Activated T-cell treated with anti-CD3 and anti-CD28 coated beads for 4 hours (primary cell): Measurements from ENCODE around the gene KCNK4.
A peak's percentile ranks its signal among the peaks of the same experiment; 100 is the strongest.
"Not testable (repeated sequence)": the region's sequence is repeated elsewhere in the genome, so short reads cannot be mapped to it uniquely, and the experiment has no call there.

Experiments
- DNase-seq: peaks from one replicate; pipeline ENCODE4 v3.0.0-alpha.2; 2020

The KCNK4 gene

DNA sequence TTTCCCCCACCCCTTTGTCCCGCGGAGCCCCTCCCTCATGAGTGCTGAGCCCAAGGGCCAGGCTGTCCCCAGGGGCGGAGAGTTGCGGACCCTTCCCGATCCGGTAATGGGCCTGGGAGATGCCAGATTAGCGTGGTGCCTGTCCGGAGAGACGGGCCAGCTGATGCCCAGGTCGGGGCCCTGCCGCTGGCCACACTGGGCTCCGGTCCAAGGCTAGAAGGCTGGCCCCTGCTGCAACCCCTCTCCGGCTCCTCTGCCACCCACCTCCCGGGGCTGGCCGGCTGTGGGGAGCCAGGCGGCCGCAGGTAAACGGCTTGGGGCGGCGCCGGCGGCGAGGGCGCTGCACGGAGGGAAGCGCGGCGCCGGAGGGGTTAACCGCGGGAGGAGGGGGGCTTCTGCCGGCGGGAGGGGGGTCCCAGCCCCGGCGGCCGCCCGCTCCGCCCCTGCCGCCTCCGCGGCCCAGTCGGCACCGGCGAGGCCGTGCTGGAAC lies at the start of gene KCNK4:
KCNK4 (plus strand) TSS at position 41 of the 490 bp plus-strand sequence. CDS start 1,717 bp downstream, outside the sequence.
- no peak for DNase-seq

DNA sequence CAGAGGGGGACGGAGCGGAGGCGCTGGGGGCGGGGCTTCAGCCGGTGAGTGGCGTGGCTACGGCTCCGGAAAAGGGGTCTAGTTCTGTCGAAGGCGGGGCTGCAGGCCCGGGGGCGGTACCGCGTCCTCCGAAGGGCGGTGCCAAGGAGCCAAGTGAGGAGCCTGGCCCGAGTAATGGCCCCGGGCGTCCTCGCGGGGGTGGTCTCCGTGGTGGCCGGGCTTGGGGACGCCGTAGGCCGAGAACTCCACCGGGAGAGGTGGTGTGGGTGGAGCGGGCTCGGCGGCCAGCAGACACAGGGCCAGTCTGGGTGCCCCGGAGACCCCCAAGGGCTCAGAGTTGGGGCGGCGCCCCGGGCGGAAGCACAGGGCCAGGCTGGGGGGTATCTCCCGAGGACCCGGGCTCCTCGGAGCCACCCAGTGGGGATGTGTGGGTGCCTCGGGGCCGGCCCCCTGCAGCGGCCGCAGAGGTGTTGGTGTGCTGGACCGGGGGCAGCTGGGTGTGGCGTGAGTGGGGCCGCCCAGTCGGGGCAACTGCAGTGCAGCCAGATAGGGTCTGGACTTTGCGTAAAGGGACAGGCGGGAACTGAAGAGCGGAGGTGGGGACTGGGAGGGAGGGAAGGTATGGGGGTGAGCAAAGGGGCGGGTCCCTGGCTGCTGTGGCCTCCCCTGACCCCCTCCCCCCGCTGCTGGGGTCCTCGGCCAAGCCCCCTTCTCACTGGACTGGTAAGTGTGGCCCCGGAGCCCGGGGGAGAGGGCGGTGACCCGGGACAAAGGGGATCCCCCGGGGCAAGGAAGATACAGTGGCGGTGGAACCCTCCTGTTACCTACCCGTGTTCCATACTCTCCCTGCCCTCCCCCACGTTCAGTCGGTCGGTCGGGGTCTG lies 49.4 kb upstream of the KCNK4 start:
- DNase-seq: no peak

DNA sequence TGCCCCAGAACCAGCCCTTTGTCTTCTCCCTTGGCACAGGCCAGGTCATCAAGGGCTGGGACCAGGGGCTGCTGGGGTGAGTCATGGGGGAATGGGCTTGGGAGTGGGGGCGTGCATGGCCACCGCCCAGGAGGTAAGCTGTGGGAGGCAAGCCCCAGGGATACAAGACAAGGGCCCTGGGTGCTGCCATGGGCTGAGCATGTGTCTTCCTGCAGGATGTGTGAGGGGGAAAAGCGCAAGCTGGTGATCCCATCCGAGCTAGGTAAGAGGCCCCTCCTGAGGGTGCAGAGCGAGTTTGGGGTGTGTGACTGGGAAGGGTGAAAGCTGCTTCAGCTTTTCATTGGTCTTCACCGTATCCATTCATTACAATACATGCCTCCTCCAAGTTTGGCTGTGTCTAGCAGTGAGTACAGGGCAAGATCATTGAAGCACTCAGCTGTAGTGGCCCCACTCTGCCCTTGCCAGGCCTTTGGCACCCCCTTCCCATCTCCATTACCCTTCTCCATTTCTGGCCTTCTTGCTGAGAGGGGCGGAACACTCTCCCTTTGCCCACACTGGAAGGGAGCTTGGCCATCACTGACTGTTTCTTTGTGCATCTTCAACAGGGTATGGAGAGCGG lies 47.8 kb upstream of the KCNK4 start:
- DNase-seq: no peak

DNA sequence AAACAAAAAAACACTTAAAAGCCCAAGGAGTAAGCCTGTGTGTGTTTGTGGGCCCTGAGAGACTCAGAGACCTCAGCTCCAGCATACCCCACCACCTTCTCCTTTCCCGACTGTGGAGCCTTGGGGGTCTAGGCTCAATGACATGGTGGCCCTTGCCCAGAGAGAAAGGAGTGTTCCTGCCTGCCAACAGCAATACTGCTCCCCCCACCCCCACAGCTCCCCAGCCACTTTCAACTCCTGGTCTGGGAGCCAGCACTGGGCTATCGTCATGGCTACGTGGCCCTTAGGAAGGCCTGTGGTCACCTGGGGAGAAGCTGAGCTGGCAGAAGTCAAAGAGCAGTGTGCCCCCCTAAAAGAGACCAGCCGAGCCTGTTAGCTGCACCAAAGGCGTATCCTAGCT lies 47.0 kb upstream of the KCNK4 start:
- no peak for DNase-seq

DNA sequence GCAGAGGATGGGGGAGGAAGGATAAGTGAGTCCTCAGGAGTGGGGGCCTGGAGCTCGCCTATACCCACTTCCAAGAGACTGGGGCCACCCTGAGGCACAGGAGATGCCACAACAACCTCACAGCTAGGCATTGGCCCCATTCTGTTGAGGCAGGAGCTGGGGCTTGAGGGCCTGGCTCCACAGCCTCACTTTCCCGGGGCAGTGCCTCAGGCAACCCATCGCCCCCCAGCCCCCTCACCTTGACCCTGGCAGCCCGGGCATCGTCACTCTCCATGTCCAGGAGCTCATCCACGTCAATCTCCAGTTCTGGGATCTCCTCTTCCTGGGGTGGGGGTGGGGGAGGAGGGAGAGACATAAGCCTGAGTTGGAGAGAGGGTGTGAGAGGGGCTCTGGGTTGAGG lies 46.1 kb upstream of the KCNK4 start:
- no peak for DNase-seq

DNA sequence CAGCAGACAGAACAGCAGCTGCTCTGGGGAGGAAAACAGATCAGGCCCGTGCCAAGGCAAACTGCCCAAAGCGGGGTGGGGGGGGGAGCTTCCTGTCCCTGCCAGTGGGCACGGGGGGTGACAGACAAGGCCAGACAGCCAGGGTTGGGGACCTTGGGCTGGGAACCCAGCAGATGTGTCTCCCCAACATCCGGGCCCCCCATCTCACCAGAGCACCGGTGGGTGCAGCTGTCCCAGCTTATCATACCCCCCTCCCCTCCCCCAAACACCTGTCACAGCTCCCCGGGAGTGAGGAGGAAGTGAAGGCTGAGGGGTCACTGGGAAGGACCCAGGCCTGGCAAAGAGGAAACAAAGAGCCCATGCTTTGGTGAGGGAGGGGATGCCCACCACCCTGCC lies 45.7 kb upstream of the KCNK4 start:
- DNase-seq: no peak

DNA sequence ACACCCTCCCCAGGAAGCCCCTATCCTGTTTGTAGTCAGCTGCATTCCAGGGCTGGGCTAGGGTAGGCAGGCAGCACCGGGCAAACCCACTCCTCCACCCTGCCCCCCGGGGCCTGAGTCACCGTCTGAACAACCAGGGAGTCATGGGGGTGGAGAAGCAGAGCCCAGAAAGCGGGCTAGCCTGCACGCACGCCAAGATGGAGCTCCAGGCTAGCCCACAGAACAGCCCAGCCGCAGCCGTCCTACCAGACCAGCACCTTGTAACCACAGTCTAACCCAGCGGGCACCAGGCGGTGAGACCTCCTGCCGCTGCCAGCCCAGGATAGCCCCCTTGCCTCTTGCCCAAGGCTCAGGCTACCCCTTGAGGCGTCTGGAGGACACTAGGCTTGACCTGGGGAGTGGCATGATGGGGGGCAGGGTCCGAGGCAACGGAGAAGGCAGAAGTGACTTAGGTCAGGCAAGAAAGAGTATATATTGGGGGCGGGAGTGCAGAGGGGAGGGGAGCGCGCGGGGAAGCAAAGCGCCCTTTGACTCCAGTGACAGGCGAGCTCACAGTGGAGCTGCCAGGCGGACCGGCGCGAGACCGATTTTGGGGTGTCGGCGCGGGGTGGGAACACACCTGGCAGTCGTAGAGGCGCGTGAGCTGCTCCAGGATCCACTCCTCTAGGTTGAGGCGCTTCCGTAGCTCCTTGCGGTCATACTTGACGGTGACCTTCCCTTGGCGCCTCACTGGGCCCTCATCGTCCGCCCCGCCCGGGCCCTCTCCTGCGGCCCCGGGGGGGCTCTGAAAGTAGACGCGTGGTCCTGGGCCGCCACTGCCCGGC lies 45.1 kb upstream of the KCNK4 start:
- DNase-seq: peak; percentile 82

DNA sequence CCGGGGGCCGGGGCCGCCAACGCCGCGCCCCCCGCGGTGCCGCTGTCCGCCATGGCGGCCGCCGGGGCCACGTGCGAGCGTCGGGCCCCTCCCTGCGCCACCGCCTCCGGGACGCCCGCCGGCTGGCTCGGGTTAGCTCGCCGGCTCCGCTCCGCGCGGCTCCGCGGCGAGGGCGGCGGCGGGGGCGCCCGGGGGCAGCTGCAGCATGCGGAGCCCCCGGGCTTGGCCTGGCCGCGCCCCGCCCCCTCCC lies 44.6 kb upstream of the KCNK4 start:
- not testable (repeated sequence) for DNase-seq

DNA sequence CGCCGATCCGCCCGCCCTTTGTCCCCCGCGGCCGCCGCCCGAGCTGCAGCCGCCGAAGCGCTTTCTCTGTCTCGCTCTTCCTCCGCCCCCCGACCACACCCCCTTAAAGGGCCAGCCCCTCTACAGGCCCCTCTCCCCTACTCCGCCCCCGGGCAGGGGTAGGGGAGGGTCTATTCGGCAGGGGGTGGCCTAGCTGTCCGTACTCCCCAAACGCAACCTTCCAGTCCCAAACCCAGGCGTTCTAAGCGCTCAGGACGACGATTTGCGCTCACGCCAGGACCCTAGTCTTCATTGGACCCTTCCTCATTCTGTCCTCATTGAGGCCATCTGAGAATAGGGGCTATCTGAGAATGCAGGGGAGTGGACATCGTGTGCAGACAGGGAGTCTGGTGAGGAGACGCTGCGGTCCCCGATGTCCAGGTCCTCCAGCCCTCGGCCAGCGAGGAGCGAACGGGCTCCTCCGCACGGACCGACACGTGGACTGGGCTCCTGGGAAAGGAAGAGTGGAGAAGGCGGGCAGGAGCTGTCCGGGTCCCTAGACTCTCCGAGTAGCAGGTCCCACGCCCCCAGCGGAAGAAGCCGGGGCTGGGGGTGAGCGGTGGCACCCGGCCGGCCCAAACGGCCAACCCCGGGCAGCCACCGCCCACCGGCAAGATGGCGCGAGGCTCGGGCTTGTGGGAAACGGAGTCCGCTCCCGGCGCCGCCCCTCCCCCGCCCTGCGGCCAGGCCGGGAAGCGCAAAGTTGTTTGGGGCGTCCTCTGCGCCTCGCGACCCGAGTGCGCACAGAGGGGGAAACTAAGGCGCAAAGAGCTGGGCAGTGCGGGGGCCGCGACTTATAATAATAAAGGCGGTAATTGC lies 44.0 kb upstream of the KCNK4 start, which contains the start of gene PPP1R14B:
PPP1R14B (minus strand) TSS at position 73 of the 858 bp plus-strand sequence. CDS start 270 bp downstream, outside the sequence.
- peak; percentile 71 for DNase-seq

DNA sequence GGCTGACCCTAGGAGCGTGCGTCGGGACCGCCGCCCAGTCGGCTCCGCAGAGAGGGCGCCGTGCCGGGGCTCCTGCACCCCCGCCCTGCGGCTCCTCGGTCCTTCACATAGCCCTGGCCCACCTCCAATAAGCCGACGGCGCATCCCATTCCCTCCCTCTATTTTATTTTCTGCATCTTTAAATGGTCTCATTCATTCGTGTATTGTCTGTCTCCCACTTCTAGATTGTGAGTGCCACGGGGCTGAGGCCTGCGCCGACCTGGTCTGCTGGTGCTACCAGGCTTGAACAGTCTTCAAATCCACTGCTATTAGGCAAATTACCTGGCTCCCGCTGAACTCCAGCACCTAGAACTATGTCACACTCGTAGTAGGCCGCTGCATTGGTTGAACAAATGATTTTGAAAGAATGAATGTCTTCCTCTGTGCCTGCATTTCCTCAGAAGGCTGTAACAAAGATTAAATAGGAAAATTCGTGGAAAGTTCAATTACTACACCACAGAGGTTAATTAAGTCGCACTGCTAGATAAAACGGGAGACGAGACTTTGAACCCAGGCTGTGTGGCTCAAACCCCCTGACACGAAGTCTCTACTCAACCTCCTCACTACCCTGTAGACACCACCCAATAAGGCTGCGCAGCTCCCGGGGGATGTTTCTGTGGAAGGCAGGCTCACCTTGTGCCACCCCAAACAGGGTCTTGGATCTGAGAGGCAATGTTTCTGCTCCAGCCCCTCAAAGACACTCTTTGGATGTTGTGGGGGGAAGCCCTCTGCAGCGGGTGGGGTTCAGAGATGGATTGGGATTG lies 43.2 kb upstream of the KCNK4 start:
- DNase-seq: no peak

DNA sequence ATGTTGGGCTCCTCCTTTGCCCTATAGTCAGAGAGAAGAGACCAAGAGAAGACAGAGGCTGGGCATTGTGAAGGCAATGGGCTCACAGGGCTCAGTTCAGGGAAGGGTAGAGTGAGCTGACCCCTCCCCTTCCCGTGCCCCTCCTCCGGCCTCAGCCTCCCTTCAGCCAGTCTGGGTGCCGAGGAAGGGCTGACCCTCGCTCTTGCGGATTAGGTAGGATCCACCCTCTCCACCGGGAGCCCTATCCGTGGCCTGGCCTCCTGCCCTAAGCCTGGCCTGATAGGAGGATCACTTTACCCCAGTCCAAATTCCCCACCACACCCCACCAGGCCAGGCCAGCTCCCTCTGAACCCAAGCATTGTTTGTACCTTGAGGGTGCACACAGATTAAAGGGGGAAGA lies 42.5 kb upstream of the KCNK4 start:
- no peak for DNase-seq

DNA sequence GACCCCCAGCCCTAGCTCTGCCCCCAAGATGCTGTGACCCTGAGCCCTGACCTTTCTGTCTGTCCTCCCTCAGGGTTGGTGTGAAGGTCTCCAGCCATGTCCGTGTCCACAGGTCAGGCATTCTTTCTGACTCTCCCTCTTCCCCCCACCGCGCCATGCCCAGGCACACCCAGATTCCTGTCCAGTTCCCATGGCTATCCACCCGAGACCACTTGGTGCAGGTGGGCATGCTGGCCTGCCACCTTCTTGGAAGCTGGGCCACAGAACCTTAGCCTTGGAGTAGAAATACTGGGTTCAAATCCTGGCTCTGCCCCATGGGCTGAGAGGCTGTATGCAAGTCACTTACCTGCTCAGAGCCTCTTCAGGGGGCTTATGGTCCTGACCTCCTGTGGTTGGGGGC lies 42.1 kb upstream of the KCNK4 start:
- DNase-seq: no peak

DNA sequence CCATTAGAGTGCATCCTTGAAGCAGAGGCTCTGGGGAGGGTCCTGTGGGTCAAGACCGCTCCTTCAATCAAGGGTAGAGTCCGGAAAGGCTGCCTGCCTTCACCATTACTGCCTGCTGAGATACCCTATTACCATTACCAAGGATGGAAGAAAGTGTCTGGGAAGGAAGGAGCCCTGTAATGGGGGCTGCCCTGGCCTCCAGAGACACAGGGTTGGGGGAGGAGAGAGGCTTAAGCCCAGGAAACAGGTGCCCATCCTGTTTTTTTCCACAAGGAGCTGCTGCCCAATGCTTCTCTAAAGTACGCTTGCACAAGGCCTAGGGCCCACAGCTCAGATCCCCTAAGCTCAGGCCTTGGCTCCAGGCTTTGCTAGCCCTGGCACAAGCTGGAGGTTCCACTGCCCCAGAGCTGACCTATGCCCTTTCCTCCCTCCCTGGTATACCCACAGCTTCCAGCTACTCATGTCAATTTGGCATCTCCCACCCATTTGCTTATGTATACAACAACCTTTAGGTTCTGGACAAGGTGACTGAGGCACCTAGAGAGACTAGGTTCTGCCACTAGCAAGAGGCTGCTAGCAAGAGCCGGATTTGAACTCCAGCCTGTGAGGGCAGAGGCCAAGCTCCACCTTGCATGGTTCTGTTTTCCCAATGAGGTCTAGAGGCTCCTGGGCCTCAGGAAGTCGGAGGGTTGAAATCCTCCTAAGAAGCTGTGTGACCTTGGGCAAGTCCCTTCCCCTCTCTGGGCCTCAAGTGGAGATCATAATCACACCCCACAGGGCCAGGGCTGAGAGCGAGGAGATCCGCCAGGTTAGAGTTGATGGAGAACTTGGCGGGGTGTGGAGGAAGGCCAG lies 41.3 kb upstream of the KCNK4 start:
- no peak for DNase-seq

DNA sequence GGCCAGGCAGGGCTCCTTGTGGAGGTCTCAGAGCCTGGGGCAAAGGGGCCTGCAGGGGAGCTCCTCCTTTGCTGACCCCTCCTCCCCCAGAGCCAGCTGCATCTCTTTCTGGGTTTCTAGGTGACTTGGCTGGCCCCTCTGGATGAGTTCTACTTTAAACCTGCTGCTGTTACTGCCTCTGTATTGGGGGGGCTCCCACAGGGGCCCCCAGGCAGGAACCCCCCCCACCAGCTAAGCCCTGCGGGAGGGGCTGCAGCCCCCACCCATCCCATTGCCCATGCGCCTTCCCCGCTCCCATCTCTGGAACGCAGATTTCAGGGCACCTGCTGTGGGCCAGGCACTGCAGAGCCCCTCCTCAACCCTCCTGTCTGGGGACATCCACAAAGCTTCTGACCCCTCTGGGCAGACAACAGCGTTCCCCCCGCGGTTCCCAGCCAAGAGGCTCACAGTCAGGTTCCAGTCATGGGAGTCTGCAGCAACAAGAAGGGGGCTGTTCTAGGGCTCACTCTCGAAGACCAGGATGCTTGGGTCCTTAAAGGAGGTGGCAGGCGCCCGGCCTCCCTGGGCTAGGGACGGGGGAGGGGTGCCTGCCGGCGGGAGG lies 40.6 kb upstream of the KCNK4 start:
- DNase-seq: no peak

DNA sequence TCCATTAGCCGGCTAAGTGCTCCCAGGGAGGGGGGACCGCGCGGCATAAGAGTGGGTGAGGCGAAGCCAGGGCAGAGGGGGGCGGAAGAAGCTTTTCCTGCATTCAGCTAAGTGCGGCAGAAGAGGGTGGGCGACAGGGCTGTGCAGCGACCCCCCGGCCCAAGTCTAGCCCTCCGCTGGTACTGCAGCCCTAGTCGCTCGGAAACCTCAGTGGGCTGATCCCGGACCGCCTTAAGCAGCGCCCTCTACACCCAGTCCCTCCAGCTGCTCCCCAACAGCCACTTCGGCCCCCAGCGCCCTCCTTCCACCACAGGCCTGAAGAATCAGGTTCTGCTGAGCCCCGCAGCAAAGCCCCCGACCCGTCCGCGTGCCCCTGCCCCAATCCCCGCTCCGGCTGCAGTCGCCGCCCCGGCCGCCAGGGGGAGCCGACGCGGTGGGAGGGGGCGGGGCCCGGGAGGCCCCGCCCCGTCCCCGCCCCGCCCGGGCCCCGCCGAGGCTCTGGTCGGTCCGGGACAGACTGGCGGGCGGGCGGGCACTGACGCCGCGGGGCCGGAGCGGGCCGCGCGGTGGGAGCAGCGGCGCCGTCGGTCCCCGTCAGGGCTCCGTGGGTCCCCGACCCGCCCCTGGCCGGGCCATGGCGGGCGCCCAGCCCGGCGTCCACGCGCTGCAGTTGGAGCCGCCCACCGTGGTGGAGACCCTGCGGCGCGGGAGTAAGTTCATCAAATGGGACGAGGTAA lies 39.9 kb upstream of the KCNK4 start, which contains the start of gene PLCB3:
PLCB3 (plus strand) TSS at position 515 of the 737 bp plus-strand sequence; CDS start at position 635, 120 bp downstream.
- peak; percentile 59 for DNase-seq

DNA sequence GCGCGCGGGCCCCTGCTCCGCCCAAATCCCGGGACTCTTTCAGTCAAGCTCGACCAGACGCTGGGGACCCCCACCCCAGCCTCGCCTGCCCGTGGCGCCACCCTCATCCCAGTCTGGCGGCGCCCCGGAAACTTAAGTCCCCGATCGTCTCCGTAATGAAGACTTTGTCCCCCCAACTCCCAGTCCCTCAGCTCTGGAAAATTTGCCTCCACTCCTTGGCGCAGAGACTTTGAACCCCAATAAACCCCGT lies 39.4 kb upstream of the KCNK4 start:
- no peak for DNase-seq

DNA sequence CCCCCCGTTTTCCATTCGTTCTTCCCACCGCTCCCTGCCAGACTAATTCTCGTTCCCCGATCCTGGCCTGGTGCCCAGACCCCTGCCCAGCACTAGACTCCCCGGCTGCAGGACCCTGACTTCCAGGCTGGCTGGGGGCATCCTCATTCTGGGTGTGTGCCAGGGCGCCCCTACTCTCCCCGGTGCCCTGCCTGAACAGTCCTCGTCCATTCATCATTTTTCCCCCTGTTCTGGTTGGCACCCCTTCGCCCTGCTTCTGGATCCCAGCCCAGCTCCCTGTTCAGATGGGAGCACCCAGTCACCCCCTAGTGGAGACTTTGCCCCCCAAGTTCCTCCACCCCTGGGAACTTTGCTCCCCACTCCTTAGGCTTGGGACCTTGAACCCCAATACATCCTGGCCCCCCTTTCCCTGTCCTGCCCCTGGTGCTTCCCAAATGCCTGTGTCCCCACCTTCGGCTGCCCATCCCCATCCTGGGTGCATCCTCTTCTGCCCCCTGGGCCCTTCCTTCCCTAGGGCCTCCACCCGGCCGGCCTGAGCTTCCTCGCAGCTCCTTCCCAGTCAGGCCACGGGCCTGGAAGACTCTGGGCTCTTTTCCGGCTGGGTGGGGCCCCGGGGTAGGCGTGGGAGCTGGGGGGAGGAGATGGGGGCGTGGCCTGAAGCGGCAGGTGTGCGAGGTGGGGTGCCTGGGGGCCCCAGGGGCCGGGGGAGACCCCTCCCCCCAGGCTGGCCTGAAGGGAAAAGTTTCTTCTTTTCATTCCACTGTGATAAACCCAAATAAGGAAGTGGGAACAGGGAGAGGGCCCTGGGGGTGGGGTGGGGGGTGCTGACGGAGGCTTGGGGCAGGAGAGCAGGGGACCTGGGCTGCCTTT lies 38.9 kb upstream of the KCNK4 start:
- DNase-seq: no peak

DNA sequence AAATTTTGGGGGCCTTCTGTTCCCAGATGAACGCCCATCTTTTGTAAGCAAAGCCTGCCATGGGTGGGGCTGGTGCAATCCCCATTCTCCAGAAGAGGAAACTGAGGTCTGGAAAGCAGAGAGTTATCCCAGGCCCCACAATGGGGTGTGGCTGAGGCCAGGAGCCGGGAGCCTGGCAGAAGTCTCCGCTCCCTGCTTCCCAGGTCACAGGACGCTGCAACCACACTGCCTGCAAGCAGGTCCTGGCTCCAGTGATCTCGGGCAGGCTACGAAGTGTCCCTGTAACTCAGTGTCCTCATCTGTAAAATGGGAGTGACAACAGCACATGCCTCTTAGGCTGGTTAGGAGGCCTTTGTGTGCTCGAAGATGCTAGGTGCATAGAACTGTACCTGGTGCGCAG lies 38.1 kb upstream of the KCNK4 start:
- DNase-seq: no peak

DNA sequence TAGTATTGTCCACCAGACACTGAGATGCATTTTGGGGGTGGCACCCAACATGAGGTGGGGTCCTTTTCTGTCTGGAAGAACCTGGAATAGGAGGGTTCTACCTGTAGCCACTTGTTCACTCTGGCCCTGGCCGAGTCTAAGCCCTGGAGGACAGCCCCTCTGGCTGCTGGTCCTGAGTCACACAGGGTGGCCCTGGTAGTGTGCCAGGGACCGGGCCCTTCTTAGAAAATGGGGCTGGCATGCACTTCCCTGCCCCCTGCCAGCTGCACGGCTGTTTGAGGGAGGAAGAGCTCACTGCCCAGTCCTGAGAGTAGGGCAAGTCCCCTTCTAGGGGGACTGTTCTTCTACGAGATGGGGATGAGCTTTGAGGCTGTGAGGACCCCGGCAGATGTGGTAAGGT lies 37.6 kb upstream of the KCNK4 start:
- no peak for DNase-seq
